Neural progenitor cell (in vitro differentiated cells): ENCODE data around the gene BUD13. TPM values are rescaled to one million over a fixed set of nuclear protein-coding genes. Genes with fewer than 3 reads are reported as not detected.

ENCODE experiments used
- DNase-seq: peaks from one replicate; pipeline ENCODE4 v3.0.0-alpha.2; 2016; ENCODE audit warnings: low spot score
- H2AFZ ChIP-seq: fragments of 200-600 bp; sonication (generic); replicated peaks from 2 replicates; pipeline ENCODE4 v1.6.1; 2016; ENCODE audit warnings: antibody characterized with exemption
- H3F3A ChIP-seq: fragments of 200-600 bp; sonication (generic); 2 replicates; pipeline ENCODE4 v1.6.1; 2016; ENCODE audit warnings: antibody characterized with exemption, low read depth
- H3K27ac ChIP-seq: fragments of 200-600 bp; sonication (generic); 2 replicates; pipeline ENCODE4 v1.5.1; 2016; ENCODE audit warnings: mild to moderate bottlenecking
- H3K27me3 ChIP-seq: fragments of 200-600 bp; sonication (generic); 2 replicates; pipeline ENCODE4 v1.6.1; 2016; ENCODE audit warnings: mild to moderate bottlenecking, moderate library complexity
- H3K36me3 ChIP-seq: fragments of 200-600 bp; sonication (generic); 2 replicates; pipeline ENCODE4 v1.5.1; 2016
- H3K4me1 ChIP-seq: fragments of 200-600 bp; sonication (generic); 2 replicates; pipeline ENCODE4 v1.6.1; 2016; ENCODE audit warnings: mixed run types
- H3K4me2 ChIP-seq: fragments of 200-600 bp; sonication (generic); 2 replicates; pipeline ENCODE4 v1.6.1; 2016
- H3K4me3 ChIP-seq: fragments of 200-600 bp; sonication (generic); 2 replicates; pipeline ENCODE4 v1.5.1; 2016
- H3K79me2 ChIP-seq: fragments of 200-600 bp; sonication (generic); 2 replicates; pipeline ENCODE4 v1.6.1; 2016; ENCODE audit warnings: low read depth
- H3K9ac ChIP-seq: fragments of 200-600 bp; sonication (generic); 2 replicates; pipeline ENCODE4 v1.6.1; 2016
- H3K9me3 ChIP-seq: fragments of 200-600 bp; sonication (generic); 2 replicates; pipeline ENCODE4 v1.5.1; 2016; ENCODE audit warnings: low read depth
- H4K20me1 ChIP-seq: fragments of 200-600 bp; sonication (generic); 2 replicates; pipeline ENCODE4 v1.6.1; 2016; ENCODE audit warnings: low read depth
- H3K27ac Mint-ChIP-seq: 3 replicates; pipeline ENCODE4 v1.8.0; 2021; ENCODE audit warnings: mixed read lengths
- H3K27me3 Mint-ChIP-seq: 2 replicates; pipeline ENCODE4 v1.8.0; 2022; ENCODE audit warnings: low read depth, mild to moderate bottlenecking, inconsistent platforms, moderate library complexity, mixed read lengths; ENCODE audit not compliant: insufficient read depth
- H3K36me3 Mint-ChIP-seq: 3 replicates; pipeline ENCODE4 v1.8.0; 2021; ENCODE audit warnings: mixed read lengths
- H3K4me1 Mint-ChIP-seq: 3 replicates; pipeline ENCODE4 v1.8.0; 2021; ENCODE audit warnings: mixed read lengths
- H3K4me3 Mint-ChIP-seq: 3 replicates; pipeline ENCODE4 v1.8.0; 2021; ENCODE audit warnings: mild to moderate bottlenecking, moderate library complexity, mixed read lengths
- H3K9me3 Mint-ChIP-seq: 3 replicates; pipeline ENCODE4 v1.8.0; 2020; ENCODE audit warnings: mixed read lengths
- CTCF ChIP-seq: fragments of 200-600 bp; sonication (generic); IDR thresholded peaks from 2 replicates; pipeline ENCODE4 v1.5.1; 2017; ENCODE audit warnings: antibody characterized with exemption, mild to moderate bottlenecking
- EZH2 ChIP-seq: fragments of 200-600 bp; sonication (generic); IDR thresholded peaks from 2 replicates; pipeline ENCODE4 v1.6.1; 2017; ENCODE audit warnings: antibody characterized with exemption, mild to moderate bottlenecking, moderate library complexity
- EZH2phosphoT487 ChIP-seq: fragments of 200-600 bp; sonication (generic); IDR thresholded peaks from 2 replicates; pipeline ENCODE4 v1.6.1; 2017; ENCODE audit warnings: antibody characterized with exemption
- total RNA-seq: library from RNA; depleted of rRNA; stranded (reverse); fragments of >200 nt; gene quantifications from 2 replicates; pipeline ENCODE4 v1.2.3, GENCODE V29; 2015; ENCODE audit warnings: low replicate concordance

Gene BUD13
- total RNA-seq, 1 donor from 2014 or later = 31.5 TPM

GRCh38 chr11:116792144-116792868, 19.5 kb upstream of the BUD13 start:
- Histone ChIP-seq H3K9me3 (no peaks in the 10 kb centered on the region), H3K4me1 (peaks cover 5% of the 10 kb centered on the region), H3K79me2 (peaks cover 4% of the 10 kb centered on the region), H3K4me3 (no peak overlapping the region), H3K27ac (no peak overlapping the region), H2AFZ (no peak overlapping the region), H3F3A (no peaks in the 10 kb centered on the region), H3K4me2 (no peak overlapping the region), H3K9ac (no peak overlapping the region), H4K20me1 (no peaks in the 10 kb centered on the region), H3K27me3 (peaks cover 11% of the 10 kb centered on the region), H3K36me3 (no peaks in the 10 kb centered on the region)
- H3K36me3 Mint-ChIP-seq = no peaks in the 10 kb centered on the region
- no peak overlapping the region for H3K27ac Mint-ChIP-seq
- H3K9me3 Mint-ChIP-seq = peaks cover 4% of the 10 kb centered on the region
- no peak for DNase-seq
- H3K27me3 Mint-ChIP-seq = peaks cover 6% of the 10 kb centered on the region
- peaks cover 7% of the 10 kb centered on the region for H3K4me1 Mint-ChIP-seq
- H3K4me3 Mint-ChIP-seq = no peak overlapping the region
- TF ChIP-seq CTCF (no peak), EZH2 (no peak), EZH2phosphoT487 (no peak)

GRCh38 chr11:116791813-116792143, 19.0 kb upstream of the BUD13 start, which contains the start of gene APOA5:
Gene APOA5 (minus strand): TSS chr11:116791879. CDS start chr11:116791860, 19 bp downstream.
- Mint-ChIP-seq H3K27me3 (peaks cover 6% of the 10 kb centered on the region), H3K4me1 (peaks cover 12% of the 10 kb centered on the region), H3K27ac (no peak within 1 kb of the TSS), H3K4me3 (peak within 1 kb of the TSS; percentile 68), H3K9me3 (peaks cover under 1% of the 10 kb centered on the region), H3K36me3 (no peaks in the 10 kb centered on the region)
- Histone ChIP-seq H3K36me3 (no peaks in the 10 kb centered on the region), H4K20me1 (no peaks in the 10 kb centered on the region), H3K4me3 (no peak within 1 kb of the TSS), H3K9me3 (no peaks in the 10 kb centered on the region), H3K27ac (no peak within 1 kb of the TSS), H3K4me1 (peaks cover 5% of the 10 kb centered on the region), H3K27me3 (peaks cover 11% of the 10 kb centered on the region), H3K4me2 (no peak within 1 kb of the TSS), H3K79me2 (peaks cover 10% of the 10 kb centered on the region), H3F3A (no peaks in the 10 kb centered on the region), H3K9ac (no peak within 1 kb of the TSS), H2AFZ (peak within 1 kb of the TSS; percentile 94)
- DNase-seq = no peak
- TF ChIP-seq EZH2 (no peak), CTCF (no peak), EZH2phosphoT487 (no peak)

GRCh38 chr11:116791002-116791812, 18.4 kb upstream of the BUD13 start:
- no peaks in the 10 kb centered on the region for H3F3A ChIP-seq
- peaks cover 15% of the 10 kb centered on the region for H3K79me2 ChIP-seq
- TF ChIP-seq CTCF = peak; percentile 93
- no peak for TF ChIP-seq EZH2
- no peak overlapping the region for H3K4me3 ChIP-seq
- H3K4me2 ChIP-seq = no peak overlapping the region
- Mint-ChIP-seq H3K9me3 (no peaks in the 10 kb centered on the region), H3K4me3 (peak overlapping the region; percentile 68), H3K4me1 (peaks cover 14% of the 10 kb centered on the region), H3K27me3 (peaks cover 6% of the 10 kb centered on the region), H3K36me3 (no peaks in the 10 kb centered on the region), H3K27ac (no peak overlapping the region)
- H3K27me3 ChIP-seq = peaks cover 11% of the 10 kb centered on the region
- peak overlapping the region; percentile 94 for H2AFZ ChIP-seq
- no peak overlapping the region for H3K9ac ChIP-seq
- no peaks in the 10 kb centered on the region for H3K36me3 ChIP-seq
- peaks cover 5% of the 10 kb centered on the region for H3K4me1 ChIP-seq
- H3K27ac ChIP-seq = no peak overlapping the region
- H3K9me3 ChIP-seq = no peaks in the 10 kb centered on the region
- peak; percentile 87 for DNase-seq
- H4K20me1 ChIP-seq = no peaks in the 10 kb centered on the region
